GM12891 (cell line): ENCODE data around the gene GALNT18.

Experiments
- PAX5 ChIP-seq: IDR thresholded peaks from 2 replicates; pipeline ENCODE4 v1.6.1; 2011; ENCODE audit warnings: low read length, moderate library complexity, mild to moderate bottlenecking; ENCODE audit not compliant: insufficient read depth, severe bottlenecking
- POLR2A ChIP-seq: IDR thresholded peaks from 2 replicates; pipeline ENCODE4 v1.6.1; 2011; ENCODE audit warnings: low read depth, low read length, control low read depth
- POLR2AphosphoS5 ChIP-seq: IDR thresholded peaks from 2 replicates; pipeline ENCODE4 v1.6.1; 2011; ENCODE audit warnings: low read depth, low read length, control low read depth
- POU2F2 ChIP-seq: IDR thresholded peaks from 2 replicates; pipeline ENCODE4 v1.6.1; 2011; ENCODE audit warnings: low read depth, mild to moderate bottlenecking, control low read depth, low read length, moderate library complexity
- SPI1 ChIP-seq: IDR thresholded peaks from 2 replicates; pipeline ENCODE4 v1.6.1; 2011; ENCODE audit warnings: low read depth, low read length, control low read depth
- TAF1 ChIP-seq: IDR thresholded peaks from 2 replicates; pipeline ENCODE4 v1.6.1; 2011; ENCODE audit warnings: low read depth, low read length, control low read depth

DNA sequence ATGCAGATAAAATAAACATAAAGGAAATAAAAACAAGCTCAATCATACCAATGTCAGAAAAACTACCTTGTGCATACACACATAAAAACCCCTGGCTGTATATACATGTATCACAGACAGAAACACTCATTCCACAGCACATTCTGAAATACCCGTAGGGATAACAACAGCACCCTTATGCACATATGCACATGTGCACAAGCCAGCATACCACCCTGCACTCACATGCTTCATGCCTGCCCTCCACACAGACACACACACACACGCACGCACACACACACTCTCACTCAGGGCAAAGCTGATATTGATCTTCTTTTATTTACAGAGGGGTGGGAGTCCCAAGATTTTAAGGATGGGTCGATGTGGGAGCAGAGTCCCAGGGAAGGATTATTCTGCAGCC lies 360.9 kb downstream of the GALNT18 start:
- TF ChIP-seq POLR2A: no peak
- no peak for TF ChIP-seq TAF1
- TF ChIP-seq POLR2AphosphoS5: no peak
- TF ChIP-seq POU2F2: no peak
- TF ChIP-seq SPI1: no peak
- no peak for TF ChIP-seq PAX5
